ENCODE data around the gene VHLL.

GRCh38 chr1:156347331-156347730 lies 48.2 kb upstream of the VHLL start:
- TF ChIP-seq POLR2A (IDR thresholded peaks at IDR 0.05) (no peak), CTCF (IDR thresholded peaks at IDR 0.05) (no peak)

All from esophagus squamous epithelium (tissue), 4 donors.